OCI-LY7 (cell line): ENCODE measurements around the gene UNC13A. TPM values are rescaled to one million over a fixed set of nuclear protein-coding genes. Genes with fewer than 3 reads are reported as not detected.

ENCODE experiments used
- BruUV-seq: library from RNA; stranded (reverse); fragments of 400-500 nt; replicated peaks from 2 replicates; lab custom pipeline; 2021; lab: Mats Ljungman, UMichigan
- CTCF ChIA-PET: fragments of 300-600 bp; sonication (Branson Sonifier 250); formaldehyde crosslinking; loops from one replicate; lab custom pipeline; 2022; ENCODE audit warnings: antibody characterized with exemption; ENCODE audit not compliant: unreplicated experiment; lab: Charles Lee
- POLR2A ChIA-PET: fragments of 300-600 bp; sonication (Branson Sonifier 250); formaldehyde crosslinking; loops from one replicate; lab custom pipeline; 2022; ENCODE audit warnings: antibody characterized with exemption; lab: Charles Lee
- DNase-seq: peaks from one replicate; pipeline ENCODE4 v3.0.0-alpha.2; 2015; ENCODE audit warnings: low spot score
- H2AFZ ChIP-seq: fragments of 200-600 bp; sonication (generic), shearing (Covaris generic); 2 replicates; pipeline ENCODE4 v1.6.1; 2014; ENCODE audit warnings: mild to moderate bottlenecking, antibody characterized with exemption, low read length, moderate library complexity
- H3K27ac ChIP-seq: fragments of 200-600 bp; sonication (generic); 2 replicates; pipeline ENCODE4 v1.5.1; 2014; ENCODE audit warnings: mixed run types, low read depth, mild to moderate bottlenecking, moderate library complexity, low read length, inconsistent platforms; ENCODE audit not compliant: poor library complexity, severe bottlenecking
- H3K36me3 ChIP-seq: fragments of 200-600 bp; sonication (generic); 2 replicates; pipeline ENCODE4 v1.6.1; 2014; ENCODE audit warnings: mild to moderate bottlenecking, antibody characterized with exemption, low read length, moderate library complexity, mixed read lengths; ENCODE audit not compliant: insufficient read depth
- H3K4me1 ChIP-seq: fragments of 200-600 bp; sonication (generic); 2 replicates; pipeline ENCODE4 v1.5.1; 2014; ENCODE audit warnings: mild to moderate bottlenecking, low read length; ENCODE audit not compliant: insufficient read depth, poor library complexity, severe bottlenecking
- H3K4me2 ChIP-seq: fragments of 200-600 bp; sonication (generic); 2 replicates; pipeline ENCODE4 v1.6.1; 2014; ENCODE audit warnings: mild to moderate bottlenecking, low read length
- H3K4me3 ChIP-seq: fragments of 200-600 bp; sonication (generic); 2 replicates; pipeline ENCODE4 v1.5.1; 2014; ENCODE audit warnings: mild to moderate bottlenecking, low read depth, low read length; ENCODE audit not compliant: poor library complexity, severe bottlenecking
- H3K79me2 ChIP-seq: fragments of 200-600 bp; sonication (generic); 2 replicates; pipeline ENCODE4 v1.6.1; 2016; ENCODE audit warnings: low read depth, mild to moderate bottlenecking, low read length, moderate library complexity, mixed read lengths; ENCODE audit not compliant: insufficient read depth
- H3K9me2 ChIP-seq: fragments of 200-600 bp; sonication (generic); 2 replicates; pipeline ENCODE4 v1.6.1; 2016; ENCODE audit warnings: mild to moderate bottlenecking, low read length, mixed read lengths; ENCODE audit not compliant: insufficient read depth
- H3K9me3 ChIP-seq: fragments of 200-600 bp; sonication (generic); 2 replicates; pipeline ENCODE4 v1.6.1; 2014; ENCODE audit warnings: mild to moderate bottlenecking, mixed run types, low read length, mixed read lengths
- H4K20me1 ChIP-seq: fragments of 200-600 bp; sonication (generic); 2 replicates; pipeline ENCODE4 v1.6.1; 2014; ENCODE audit warnings: mild to moderate bottlenecking, antibody characterized with exemption, low read length, moderate library complexity, mixed read lengths; ENCODE audit not compliant: insufficient read depth
- CTCF ChIP-seq: fragments of 200-600 bp; sonication (generic); conservative IDR thresholded peaks from 2 replicates; pipeline ENCODE4 v1.5.1; 2014; ENCODE audit warnings: mild to moderate bottlenecking, antibody characterized with exemption, low read length, moderate library complexity, mixed read lengths
- EZH2phosphoT487 ChIP-seq: fragments of 200-600 bp; sonication (generic); IDR thresholded peaks from 2 replicates; pipeline ENCODE4 v1.6.1; 2018; ENCODE audit warnings: low read depth, borderline replicate concordance, mild to moderate bottlenecking, mixed run types, antibody characterized with exemption, low read length, moderate library complexity, mixed read lengths
- intact Hi-C: fragments of 100-400 bp; cut with micrococcal nuclease; formaldehyde crosslinking; loops from one replicate; pipeline ENCODE4 v1.10.0; 2022; ENCODE audit not compliant: unreplicated experiment
- total RNA-seq, 2 experiments: library from RNA; depleted of rRNA in 1 of 2; stranded (reverse); fragments of >200 nt in 1 of 2; shearing (Covaris generic) in 1 of 2; gene quantifications; 2 replicates each; pipeline ENCODE4 v1.2.3, GENCODE V29; 2014 to 2022

Gene UNC13A
- total RNA-seq, 2 experiments from 2014 or later: 0.72 to 0.92 TPM

- no peak for DNase-seq
- no peak overlapping the region for H3K4me2 ChIP-seq
- POLR2A ChIA-PET: interaction anchor here (0.5 kb wide), 1 partner anchor 19 kb away, joined by 5 read pairs; no protein-coding TSS in a partner anchor
- CTCF ChIA-PET: no interaction called here
- H3K79me2 ChIP-seq: no peaks in the 10 kb centered on the region
- no peak for TF ChIP-seq EZH2phosphoT487
- no peak for TF ChIP-seq CTCF
- no TSS peak for BruUV-seq
- H3K36me3 ChIP-seq: no peaks in the 10 kb centered on the region
- no peak overlapping the region for H3K4me3 ChIP-seq
- H3K9me3 ChIP-seq: no peaks in the 10 kb centered on the region
- no peaks in the 10 kb centered on the region for H3K4me1 ChIP-seq
- intact Hi-C loops: no loop called here
- H3K9me2 ChIP-seq: no peaks in the 10 kb centered on the region
- H2AFZ ChIP-seq: no peak overlapping the region
- no peaks in the 10 kb centered on the region for H4K20me1 ChIP-seq
- no peak overlapping the region for H3K27ac ChIP-seq
These were observed 855 bp downstream of the UNC13A start for GRCh38 chr19:17687141-17687856.

GRCh38 chr19:17686592-17687024 is 1.5 kb downstream of the UNC13A start:
- H3K27ac ChIP-seq: no peak overlapping the region
- no peaks in the 10 kb centered on the region for H3K9me2 ChIP-seq
- no TSS peak for BruUV-seq
- intact Hi-C loops: no loop called here
- no peaks in the 10 kb centered on the region for H3K36me3 ChIP-seq
- H3K4me3 ChIP-seq: no peak overlapping the region
- no peaks in the 10 kb centered on the region for H3K79me2 ChIP-seq
- CTCF ChIA-PET: interaction anchor here (0.7 kb wide), 1 partner anchor 26 kb away, joined by 3 read pairs; no protein-coding TSS in a partner anchor
- no peak for TF ChIP-seq EZH2phosphoT487
- TF ChIP-seq CTCF: no peak
- H3K9me3 ChIP-seq: no peaks in the 10 kb centered on the region
- H3K4me1 ChIP-seq: no peaks in the 10 kb centered on the region
- H2AFZ ChIP-seq: no peak overlapping the region
- POLR2A ChIA-PET: interaction anchor here (0.5 kb wide), 2 partner anchors 19 to 112 kb away, joined by 4 to 5 read pairs; no protein-coding TSS in a partner anchor
- no peak for DNase-seq
- no peaks in the 10 kb centered on the region for H4K20me1 ChIP-seq
- no peak overlapping the region for H3K4me2 ChIP-seq

- Histone ChIP-seq H3K4me2 (no peak overlapping the region), H2AFZ (no peak overlapping the region), H4K20me1 (no peaks in the 10 kb centered on the region), H3K4me3 (no peak overlapping the region), H3K4me1 (no peaks in the 10 kb centered on the region), H3K27ac (no peak overlapping the region), H3K9me2 (no peaks in the 10 kb centered on the region), H3K9me3 (no peaks in the 10 kb centered on the region), H3K36me3 (no peaks in the 10 kb centered on the region), H3K79me2 (no peaks in the 10 kb centered on the region)
- intact Hi-C loops: no loop called here
- DNase-seq: no peak
- CTCF ChIA-PET: interaction anchor here (0.7 kb wide), 1 partner anchor 27 kb away, joined by 3 read pairs; no protein-coding TSS in a partner anchor
- TF ChIP-seq CTCF (no peak), EZH2phosphoT487 (no peak)
- POLR2A ChIA-PET: interaction anchor here (0.5 kb wide), 1 partner anchor 112 kb away, joined by 4 read pairs; no protein-coding TSS in a partner anchor
- no TSS peak for BruUV-seq
These were observed 2.1 kb downstream of the UNC13A start for GRCh38 chr19:17686023-17686521.
